A549 (cell line): ENCODE measurements around the gene PCDHA7.

ENCODE experiments used
- EP300 ChIP-seq, 2 experiments: fragments of >200 bp; sonication (Bioruptor Twin); formaldehyde crosslinking; IDR thresholded peaks; 2 replicates in 1 of 2; 3 replicates in 1 of 2; pipeline ENCODE4 v1.6.1; 2016 to 2017
- JUNB ChIP-seq: fragments of >200 bp; sonication (Bioruptor Twin); formaldehyde crosslinking; IDR thresholded peaks from 2 replicates; pipeline ENCODE4 v1.6.1; 2016
- MAX ChIP-seq: IDR thresholded peaks from 2 replicates; pipeline ENCODE4 v1.6.1; 2012
- MYC ChIP-seq: IDR thresholded peaks from 2 replicates; pipeline ENCODE4 v1.6.1; 2012; ENCODE audit warnings: mild to moderate bottlenecking, inconsistent platforms, low read length, improper control_type of control experiment, borderline replicate concordance
- REST ChIP-seq: fragments of 200-600 bp; sonication (generic); IDR thresholded peaks from 2 replicates; pipeline ENCODE4 v1.6.1; 2016; ENCODE audit warnings: antibody characterized with exemption, mild to moderate bottlenecking, moderate library complexity
- RNF2 ChIP-seq: fragments of 200-600 bp; sonication (generic); IDR thresholded peaks from 2 replicates; pipeline ENCODE4 v1.6.1; 2016; ENCODE audit warnings: low read depth, mild to moderate bottlenecking, antibody characterized with exemption, moderate library complexity, borderline replicate concordance
- TF ChIP-seq, protein P1 (sequence below): fragments of 450-650 bp; IDR thresholded peaks from 2 replicates; pipeline ENCODE4 v1.6.1; 2014; ENCODE audit warnings: antibody characterized with exemption

DNA sequence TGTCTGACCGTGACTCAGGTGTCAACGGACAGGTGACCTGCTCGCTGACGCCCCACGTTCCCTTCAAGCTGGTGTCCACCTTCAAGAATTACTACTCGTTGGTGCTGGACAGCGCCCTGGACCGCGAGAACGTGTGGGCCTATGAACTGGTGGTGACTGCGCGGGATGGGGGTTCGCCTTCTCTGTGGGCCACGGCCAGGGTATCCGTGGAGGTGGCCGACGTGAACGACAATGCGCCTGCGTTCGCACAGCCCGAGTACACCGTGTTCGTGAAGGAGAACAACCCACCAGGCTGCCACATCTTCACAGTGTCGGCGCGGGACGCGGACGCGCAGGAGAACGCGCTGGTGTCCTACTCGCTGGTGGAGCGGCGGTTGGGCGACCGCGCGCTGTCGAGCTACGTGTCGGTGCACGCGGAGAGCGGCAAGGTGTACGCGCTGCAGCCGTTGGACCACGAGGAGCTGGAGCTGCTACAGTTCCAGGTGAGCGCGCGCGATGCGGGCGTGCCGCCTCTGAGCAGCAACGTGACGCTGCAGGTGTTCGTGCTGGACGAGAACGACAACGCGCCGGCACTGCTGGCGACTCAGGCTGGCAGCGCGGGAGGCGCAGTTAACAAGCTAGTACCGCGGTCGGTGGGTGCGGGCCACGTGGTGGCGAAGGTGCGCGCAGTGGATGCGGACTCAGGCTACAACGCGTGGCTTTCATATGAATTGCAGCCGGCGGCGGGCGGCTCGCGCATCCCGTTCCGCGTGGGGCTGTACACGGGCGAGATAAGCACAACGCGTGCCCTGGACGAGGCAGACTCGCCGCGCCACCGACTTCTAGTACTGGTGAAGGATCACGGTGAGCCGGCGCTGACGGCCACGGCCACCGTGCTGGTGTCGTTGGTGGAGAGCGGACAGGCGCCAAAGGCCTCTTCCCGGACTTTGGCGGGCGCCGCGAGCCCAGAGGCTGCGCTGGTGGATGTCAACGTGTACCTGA is 36.4 kb downstream of the PCDHA7 start:
- no peak for TF ChIP-seq REST
- TF ChIP-seq, protein P1, sequence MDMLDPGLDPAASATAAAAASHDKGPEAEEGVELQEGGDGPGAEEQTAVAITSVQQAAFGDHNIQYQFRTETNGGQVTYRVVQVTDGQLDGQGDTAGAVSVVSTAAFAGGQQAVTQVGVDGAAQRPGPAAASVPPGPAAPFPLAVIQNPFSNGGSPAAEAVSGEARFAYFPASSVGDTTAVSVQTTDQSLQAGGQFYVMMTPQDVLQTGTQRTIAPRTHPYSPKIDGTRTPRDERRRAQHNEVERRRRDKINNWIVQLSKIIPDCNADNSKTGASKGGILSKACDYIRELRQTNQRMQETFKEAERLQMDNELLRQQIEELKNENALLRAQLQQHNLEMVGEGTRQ = no peak
- TF ChIP-seq MAX = no peak
- TF ChIP-seq EP300 (IDR thresholded peaks at IDR 0.05) = no peak
- no peak for TF ChIP-seq RNF2
- no peak for TF ChIP-seq JUNB
- TF ChIP-seq MYC = no peak
